Activated CD8-positive, alpha-beta T cell treated with anti-CD3 and anti-CD28 coated beads for 36 hours (primary cell): Measurements from ENCODE around the gene PRKCQ. TPM values are rescaled to one million over a fixed set of nuclear protein-coding genes. Genes with fewer than 3 reads are reported as not detected.

ENCODE experiments used
- ATAC-seq: fragments of 200-7000 bp; cut with Tn5 transposase; one replicate; pipeline ENCODE4 v1.10.0; 2021; ENCODE audit warnings: mild to moderate bottlenecking, moderate library complexity
- CTCF ChIA-PET: fragments of 350-600 bp; sonication (Branson Sonifier 250); formaldehyde crosslinking; loops from one replicate; lab custom pipeline; 2021; ENCODE audit warnings: antibody characterized with exemption; lab: Charles Lee
- POLR2A ChIA-PET: fragments of 350-600 bp; sonication (Branson Sonifier 250); formaldehyde crosslinking; loops from one replicate; lab custom pipeline; 2021; ENCODE audit warnings: antibody characterized with exemption; lab: Charles Lee
- DNase-seq: peaks from one replicate; pipeline ENCODE4 v3.0.0-alpha.2; 2020
- H3K27ac Mint-ChIP-seq: one replicate; pipeline ENCODE4 v1.8.0; 2021; ENCODE audit warnings: mild to moderate bottlenecking, mixed read lengths
- H3K27me3 Mint-ChIP-seq: one replicate; pipeline ENCODE4 v1.8.0; 2021; ENCODE audit warnings: mixed read lengths
- H3K36me3 Mint-ChIP-seq: one replicate; pipeline ENCODE4 v1.8.0; 2021; ENCODE audit warnings: low read depth, mixed read lengths
- H3K4me1 Mint-ChIP-seq: one replicate; pipeline ENCODE4 v1.8.0; 2021; ENCODE audit warnings: low read depth, mixed read lengths
- H3K4me3 Mint-ChIP-seq: one replicate; pipeline ENCODE4 v1.8.0; 2021; ENCODE audit warnings: mild to moderate bottlenecking, moderate library complexity, mixed read lengths
- H3K9me3 Mint-ChIP-seq: one replicate; pipeline ENCODE4 v1.8.0; 2021; ENCODE audit warnings: mixed read lengths
- intact Hi-C: fragments of 100-400 bp; cut with micrococcal nuclease; formaldehyde crosslinking; loops from one replicate; pipeline ENCODE4 v1.10.0; 2022
- total RNA-seq, 2 experiments: library from RNA; stranded (reverse); gene quantifications; one replicate each; pipeline ENCODE4 v1.2.3, GENCODE V29; 2021
- TF ChIP-seq, protein P1 (sequence below): fragments of 200-600 bp; IDR thresholded peaks from one replicate; pipeline ENCODE4 v1.8.0; 2022; ENCODE audit warnings: antibody characterized with exemption, mild to moderate bottlenecking

The PRKCQ gene
- total RNA-seq, 2 experiments from 2014 or later, result 46.3 to 47.1 TPM

DNA sequence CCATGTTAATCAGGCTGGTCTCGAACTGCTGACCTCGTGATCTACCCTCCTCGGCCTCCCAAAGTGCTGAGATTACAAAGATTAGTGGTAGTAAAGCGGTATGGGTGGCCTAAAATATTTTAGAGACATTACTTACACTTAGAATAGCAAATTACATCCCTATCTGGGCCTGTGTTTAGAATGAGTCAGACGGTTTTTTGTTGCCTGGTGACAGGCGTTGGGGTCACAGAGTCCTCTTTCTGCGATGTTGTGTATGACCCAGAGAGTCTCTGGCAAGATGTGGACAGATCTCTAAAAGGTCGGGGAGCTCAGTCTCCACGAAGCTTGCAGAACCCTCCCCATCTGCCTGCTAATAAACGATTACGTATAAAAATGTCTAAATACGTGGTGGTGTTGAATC is 39.6 kb upstream of the PRKCQ start:
- ATAC-seq (no peak), DNase-seq (no peak)
- H3K27me3 Mint-ChIP-seq, result no peaks in the 10 kb centered on the region
- H3K36me3 Mint-ChIP-seq, result peaks cover 23% of the 10 kb centered on the region
- H3K4me3 Mint-ChIP-seq, result no peak overlapping the region
- POLR2A ChIA-PET, result no interaction called here
- TF ChIP-seq, protein P1, sequence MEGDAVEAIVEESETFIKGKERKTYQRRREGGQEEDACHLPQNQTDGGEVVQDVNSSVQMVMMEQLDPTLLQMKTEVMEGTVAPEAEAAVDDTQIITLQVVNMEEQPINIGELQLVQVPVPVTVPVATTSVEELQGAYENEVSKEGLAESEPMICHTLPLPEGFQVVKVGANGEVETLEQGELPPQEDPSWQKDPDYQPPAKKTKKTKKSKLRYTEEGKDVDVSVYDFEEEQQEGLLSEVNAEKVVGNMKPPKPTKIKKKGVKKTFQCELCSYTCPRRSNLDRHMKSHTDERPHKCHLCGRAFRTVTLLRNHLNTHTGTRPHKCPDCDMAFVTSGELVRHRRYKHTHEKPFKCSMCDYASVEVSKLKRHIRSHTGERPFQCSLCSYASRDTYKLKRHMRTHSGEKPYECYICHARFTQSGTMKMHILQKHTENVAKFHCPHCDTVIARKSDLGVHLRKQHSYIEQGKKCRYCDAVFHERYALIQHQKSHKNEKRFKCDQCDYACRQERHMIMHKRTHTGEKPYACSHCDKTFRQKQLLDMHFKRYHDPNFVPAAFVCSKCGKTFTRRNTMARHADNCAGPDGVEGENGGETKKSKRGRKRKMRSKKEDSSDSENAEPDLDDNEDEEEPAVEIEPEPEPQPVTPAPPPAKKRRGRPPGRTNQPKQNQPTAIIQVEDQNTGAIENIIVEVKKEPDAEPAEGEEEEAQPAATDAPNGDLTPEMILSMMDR, result no peak
- H3K4me1 Mint-ChIP-seq, result peaks cover 38% of the 10 kb centered on the region
- H3K9me3 Mint-ChIP-seq, result peaks cover 7% of the 10 kb centered on the region
- H3K27ac Mint-ChIP-seq, result no peak overlapping the region
- intact Hi-C loops, result no loop called here
- CTCF ChIA-PET, result interaction anchor here (0.8 to 1.2 kb wide), 2 partner anchors 9 to 714 kb away, joined by 3 read pairs; no protein-coding TSS in a partner anchor

GRCh38 chr10:6618340-6618739 is 38.3 kb upstream of the PRKCQ start:
- Mint-ChIP-seq H3K4me1 (peaks cover 44% of the 10 kb centered on the region), H3K4me3 (no peak overlapping the region), H3K27ac (no peak overlapping the region), H3K9me3 (peaks cover 17% of the 10 kb centered on the region), H3K36me3 (peaks cover 31% of the 10 kb centered on the region), H3K27me3 (no peaks in the 10 kb centered on the region)
- ATAC-seq (no peak), DNase-seq (no peak)
- intact Hi-C loops, result no loop called here
- POLR2A ChIA-PET, result interaction anchor here (0.6 to 1.1 kb wide), 3 partner anchors 9 to 31 kb away, joined by 3 to 4 read pairs (median 4); no protein-coding TSS in a partner anchor
- TF ChIP-seq, protein P1, result no peak
- CTCF ChIA-PET, result interaction anchor here (0.8 kb wide), 1 partner anchor 30 kb away, joined by 3 read pairs; no protein-coding TSS in a partner anchor

- Mint-ChIP-seq H3K9me3 (peaks cover 25% of the 10 kb centered on the region), H3K4me1 (peaks cover 52% of the 10 kb centered on the region), H3K4me3 (no peak overlapping the region), H3K27ac (peak overlapping the region; percentile 71), H3K36me3 (peaks cover 36% of the 10 kb centered on the region), H3K27me3 (no peaks in the 10 kb centered on the region)
- ATAC-seq, result peak; percentile 42
- no peak for DNase-seq
- CTCF ChIA-PET, result no interaction called here
- POLR2A ChIA-PET, result no interaction called here
- TF ChIP-seq, protein P1, result no peak
- intact Hi-C loops, result no loop called here
Measured at GRCh38 chr10:6617309-6618076, 37.4 kb upstream of the PRKCQ start.

DNA sequence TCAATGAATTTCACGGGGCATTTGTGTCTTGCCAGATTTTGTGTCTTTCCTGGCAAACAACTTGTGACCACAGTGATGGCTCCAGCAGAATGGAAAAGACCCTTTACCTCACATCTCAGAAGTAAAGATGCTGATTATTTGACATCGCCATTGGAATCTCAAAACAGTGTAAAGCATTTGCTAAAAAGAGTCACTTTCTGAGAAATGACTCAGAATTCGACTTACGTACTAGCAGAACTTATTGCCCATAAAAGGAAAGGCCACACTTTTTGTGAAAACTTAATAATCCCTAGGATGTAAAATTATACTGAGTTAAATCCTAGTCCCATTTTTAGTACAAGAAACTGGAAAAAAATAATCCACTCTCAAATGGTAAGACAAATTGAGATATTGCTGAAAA is 35.9 kb upstream of the PRKCQ start:
- Mint-ChIP-seq H3K36me3 (peaks cover 37% of the 10 kb centered on the region), H3K9me3 (peaks cover 27% of the 10 kb centered on the region), H3K4me3 (no peak overlapping the region), H3K27ac (peak overlapping the region; percentile 71), H3K4me1 (peaks cover 60% of the 10 kb centered on the region), H3K27me3 (no peaks in the 10 kb centered on the region)
- peak; percentile 22 for ATAC-seq
- POLR2A ChIA-PET, result no interaction called here
- TF ChIP-seq, protein P1, result no peak
- no peak for DNase-seq
- CTCF ChIA-PET, result no interaction called here
- intact Hi-C loops, result no loop called here

DNA sequence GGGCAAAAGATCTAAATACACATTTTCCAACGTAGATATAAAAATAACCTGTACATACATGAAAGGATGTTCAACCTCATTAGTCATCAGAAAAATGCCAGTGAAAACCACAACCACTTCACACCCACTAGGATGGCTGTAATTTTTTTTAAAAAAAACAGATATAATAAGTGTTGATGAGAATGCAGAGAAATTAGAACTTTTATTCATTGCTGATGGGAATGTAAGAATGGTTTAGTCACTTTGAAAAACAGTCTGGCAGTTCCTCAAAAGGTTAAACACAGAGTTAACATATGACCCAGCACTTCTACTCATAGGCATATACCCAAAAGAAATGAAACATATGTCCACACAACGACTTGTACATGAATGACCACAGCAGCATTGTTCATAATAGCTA is 32.3 kb upstream of the PRKCQ start:
- ATAC-seq, result peak; percentile 68
- H3K27ac Mint-ChIP-seq, result peak overlapping the region; percentile 87
- H3K27me3 Mint-ChIP-seq, result no peaks in the 10 kb centered on the region
- peaks cover 36% of the 10 kb centered on the region for H3K9me3 Mint-ChIP-seq
- intact Hi-C loops, result no loop called here
- CTCF ChIA-PET, result interaction anchor here (1.5 kb wide), 1 partner anchor 31 kb away, joined by 4 read pairs; no protein-coding TSS in a partner anchor
- POLR2A ChIA-PET, result no interaction called here
- no peak overlapping the region for H3K4me3 Mint-ChIP-seq
- peak; percentile 42 for DNase-seq
- TF ChIP-seq, protein P1, result no peak
- peaks cover 79% of the 10 kb centered on the region for H3K4me1 Mint-ChIP-seq
- peaks cover 63% of the 10 kb centered on the region for H3K36me3 Mint-ChIP-seq
